Stimulated activated CD4-positive, alpha-beta T cell treated with anti-CD3 and anti-CD28 coated beads, Interleukin-15, amount 100 ng/mL, for 48 hours (primary cell): Measurements from ENCODE around the gene HYDIN.
"Not testable (repeated sequence)": the region's sequence is repeated elsewhere in the genome, so short reads cannot be mapped to it uniquely, and the experiment has no call there.

Experiments
- DNase-seq, 2 donors: peaks; one replicate each; pipeline ENCODE4 v3.0.0-alpha.2; 2020; ENCODE audit warnings: low read depth in 2 of 2

Gene HYDIN

GRCh38 chr16:71225145-71225544, 5.4 kb downstream of the HYDIN start:
- DNase-seq, result no peak

GRCh38 chr16:71218306-71218963, 12.1 kb downstream of the HYDIN start:
- no peak for DNase-seq

GRCh38 chr16:71217506-71217905, 13.0 kb downstream of the HYDIN start:
- no peak for DNase-seq

GRCh38 chr16:71216714-71217113, 13.8 kb downstream of the HYDIN start:
- DNase-seq, result no peak

- no peak for DNase-seq
Measured at GRCh38 chr16:71214746-71215381, 15.7 kb downstream of the HYDIN start.

- DNase-seq, result no peak
Measured at GRCh38 chr16:71205482-71206131, 24.9 kb downstream of the HYDIN start.

GRCh38 chr16:71203631-71204030, 26.9 kb downstream of the HYDIN start:
- DNase-seq, result no peak

GRCh38 chr16:71201556-71201955, 29.0 kb downstream of the HYDIN start:
- no peak for DNase-seq

- DNase-seq, result no peak
Measured at GRCh38 chr16:71201054-71201453, 29.5 kb downstream of the HYDIN start.

GRCh38 chr16:71198408-71198807, 32.1 kb downstream of the HYDIN start:
- no peak for DNase-seq

GRCh38 chr16:71192387-71192786, 38.1 kb downstream of the HYDIN start:
- no peak for DNase-seq

- DNase-seq, result no peak
Measured at GRCh38 chr16:71188956-71189712, 41.4 kb downstream of the HYDIN start.

- DNase-seq, result no peak
Measured at GRCh38 chr16:71185347-71185746, 45.2 kb downstream of the HYDIN start.

- no peak for DNase-seq
Measured at GRCh38 chr16:71179569-71179968, 51.0 kb downstream of the HYDIN start.

- no peak for DNase-seq
Measured at GRCh38 chr16:71172481-71173207, 57.9 kb downstream of the HYDIN start.

- DNase-seq, result not testable (repeated sequence)
Measured at GRCh38 chr16:71161007-71161406, 69.5 kb downstream of the HYDIN start.

GRCh38 chr16:71157278-71157677, 73.2 kb downstream of the HYDIN start:
- not testable (repeated sequence) for DNase-seq

- not testable (repeated sequence) for DNase-seq
Measured at GRCh38 chr16:71153329-71153728, 77.2 kb downstream of the HYDIN start.

GRCh38 chr16:71151654-71152053, 78.9 kb downstream of the HYDIN start:
- not testable (repeated sequence) for DNase-seq

GRCh38 chr16:71143246-71143645, 87.3 kb downstream of the HYDIN start:
- not testable (repeated sequence) for DNase-seq

GRCh38 chr16:71110565-71110964, 120.0 kb downstream of the HYDIN start:
- DNase-seq, result not testable (repeated sequence)
